HFFc6 (cell line): Measurements from ENCODE around the gene LIN37. TPM values are rescaled to one million over a fixed set of nuclear protein-coding genes. Genes with fewer than 3 reads are reported as not detected.

Source experiments
- DNase-seq: peaks from one replicate; pipeline ENCODE4 v3.0.0-alpha.2; 2018
- H3K27ac Mint-ChIP-seq: 2 replicates; pipeline ENCODE4 v1.8.0; 2020; ENCODE audit warnings: mild to moderate bottlenecking, mixed read lengths
- H3K27me3 Mint-ChIP-seq: 2 replicates; pipeline ENCODE4 v1.8.0; 2021; ENCODE audit warnings: mild to moderate bottlenecking, moderate library complexity, mixed read lengths; ENCODE audit not compliant: insufficient read depth
- H3K36me3 Mint-ChIP-seq: 2 replicates; pipeline ENCODE4 v1.8.0; 2021; ENCODE audit warnings: low read depth, mixed read lengths
- H3K4me1 Mint-ChIP-seq: 2 replicates; pipeline ENCODE4 v1.8.0; 2020; ENCODE audit warnings: low read depth, mixed read lengths
- H3K4me3 Mint-ChIP-seq: 2 replicates; pipeline ENCODE4 v1.8.0; 2020; ENCODE audit warnings: mild to moderate bottlenecking, moderate library complexity, mixed read lengths
- H3K9me3 Mint-ChIP-seq: 2 replicates; pipeline ENCODE4 v1.8.0; 2020; ENCODE audit warnings: mild to moderate bottlenecking, mixed read lengths
- total RNA-seq, 6 experiments: library from RNA; stranded (reverse); fragmentation: NEBNext Ultra II Directional; extraction: Animal tissue kit (Norgen Biotek cat#: 25700); gene quantifications; 2 replicates in 1 of 6; 3 replicates in 5 of 6; pipeline ENCODE4 v1.2.3, GENCODE V29; 2021
- TF ChIP-seq, protein P1 (sequence below): fragments of 200-600 bp; sonication (generic); IDR thresholded peaks from 2 replicates; pipeline ENCODE4 v1.5.0; 2021; ENCODE audit warnings: antibody characterized with exemption, mild to moderate bottlenecking

The LIN37 gene
- total RNA-seq, 6 experiments from 2014 or later = 6.0 to 9.9 (median 8.7) TPM

DNA sequence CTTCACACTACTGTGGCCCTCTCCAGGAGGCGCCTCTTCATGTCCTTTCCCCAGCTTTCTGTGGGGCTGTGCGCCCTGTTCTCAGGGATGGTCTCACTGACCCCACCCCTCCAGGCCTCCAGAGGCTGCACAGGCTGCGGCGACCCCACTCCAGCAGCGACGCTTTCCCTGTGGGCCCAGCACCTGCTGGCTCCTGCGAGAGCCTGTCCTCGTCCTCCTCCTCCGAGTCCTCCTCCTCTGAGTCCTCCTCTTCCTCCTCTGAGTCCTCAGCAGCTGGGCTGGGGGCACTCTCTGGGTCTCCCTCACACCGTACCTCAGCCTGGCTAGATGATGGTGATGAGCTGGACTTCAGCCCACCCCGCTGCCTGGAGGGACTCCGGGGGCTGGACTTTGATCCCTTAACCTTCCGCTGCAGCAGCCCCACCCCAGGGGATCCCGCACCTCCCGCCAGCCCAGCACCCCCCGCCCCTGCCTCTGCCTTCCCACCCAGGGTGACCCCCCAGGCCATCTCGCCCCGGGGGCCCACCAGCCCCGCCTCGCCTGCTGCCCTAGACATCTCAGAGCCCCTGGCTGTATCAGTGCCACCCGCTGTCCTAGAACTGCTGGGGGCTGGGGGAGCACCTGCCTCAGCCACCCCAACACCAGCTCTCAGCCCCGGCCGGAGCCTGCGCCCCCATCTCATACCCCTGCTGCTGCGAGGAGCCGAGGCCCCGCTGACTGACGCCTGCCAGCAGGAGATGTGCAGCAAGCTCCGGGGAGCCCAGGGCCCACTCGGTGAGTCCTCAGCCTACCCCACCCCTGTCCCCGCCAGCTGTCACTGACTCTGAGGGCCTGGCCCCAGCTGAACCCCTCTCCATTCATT, 38.2 kb downstream of the LIN37 start:
- Mint-ChIP-seq H3K27me3 (no peaks in the 10 kb centered on the region; the same call in 1 of the 2 replicates), H3K4me1 (no peaks in the 10 kb centered on the region), H3K36me3 (peaks cover under 1% of the 10 kb centered on the region; the same call in 1 of the 2 replicates), H3K9me3 (no peaks in the 10 kb centered on the region), H3K4me3 (no peak overlapping the region), H3K27ac (no peak overlapping the region)
- no peak for DNase-seq
- TF ChIP-seq, protein P1, sequence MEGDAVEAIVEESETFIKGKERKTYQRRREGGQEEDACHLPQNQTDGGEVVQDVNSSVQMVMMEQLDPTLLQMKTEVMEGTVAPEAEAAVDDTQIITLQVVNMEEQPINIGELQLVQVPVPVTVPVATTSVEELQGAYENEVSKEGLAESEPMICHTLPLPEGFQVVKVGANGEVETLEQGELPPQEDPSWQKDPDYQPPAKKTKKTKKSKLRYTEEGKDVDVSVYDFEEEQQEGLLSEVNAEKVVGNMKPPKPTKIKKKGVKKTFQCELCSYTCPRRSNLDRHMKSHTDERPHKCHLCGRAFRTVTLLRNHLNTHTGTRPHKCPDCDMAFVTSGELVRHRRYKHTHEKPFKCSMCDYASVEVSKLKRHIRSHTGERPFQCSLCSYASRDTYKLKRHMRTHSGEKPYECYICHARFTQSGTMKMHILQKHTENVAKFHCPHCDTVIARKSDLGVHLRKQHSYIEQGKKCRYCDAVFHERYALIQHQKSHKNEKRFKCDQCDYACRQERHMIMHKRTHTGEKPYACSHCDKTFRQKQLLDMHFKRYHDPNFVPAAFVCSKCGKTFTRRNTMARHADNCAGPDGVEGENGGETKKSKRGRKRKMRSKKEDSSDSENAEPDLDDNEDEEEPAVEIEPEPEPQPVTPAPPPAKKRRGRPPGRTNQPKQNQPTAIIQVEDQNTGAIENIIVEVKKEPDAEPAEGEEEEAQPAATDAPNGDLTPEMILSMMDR = no peak

DNA sequence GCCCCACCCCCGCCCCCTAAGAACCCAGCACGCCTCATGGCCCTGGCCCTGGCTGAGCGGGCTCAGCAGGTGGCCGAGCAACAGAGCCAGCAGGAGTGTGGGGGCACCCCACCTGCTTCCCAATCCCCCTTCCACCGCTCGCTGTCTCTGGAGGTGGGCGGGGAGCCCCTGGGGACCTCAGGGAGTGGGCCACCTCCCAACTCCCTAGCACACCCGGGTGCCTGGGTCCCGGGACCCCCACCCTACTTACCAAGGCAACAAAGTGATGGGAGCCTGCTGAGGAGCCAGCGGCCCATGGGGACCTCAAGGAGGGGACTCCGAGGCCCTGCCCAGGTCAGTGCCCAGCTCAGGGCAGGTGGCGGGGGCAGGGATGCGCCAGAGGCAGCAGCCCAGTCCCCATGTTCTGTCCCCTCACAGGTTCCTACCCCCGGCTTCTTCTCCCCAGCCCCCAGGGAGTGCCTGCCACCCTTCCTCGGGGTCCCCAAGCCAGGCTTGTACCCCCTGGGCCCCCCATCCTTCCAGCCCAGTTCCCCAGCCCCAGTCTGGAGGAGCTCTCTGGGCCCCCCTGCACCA, 38.9 kb downstream of the LIN37 start:
- no peak overlapping the region for H3K4me3 Mint-ChIP-seq
- DNase-seq = no peak
- H3K9me3 Mint-ChIP-seq = no peaks in the 10 kb centered on the region
- no peaks in the 10 kb centered on the region for H3K4me1 Mint-ChIP-seq
- TF ChIP-seq, protein P1 = no peak
- H3K36me3 Mint-ChIP-seq = no peaks in the 10 kb centered on the region
- peaks cover 2% of the 10 kb centered on the region; the same call in 1 of the 2 replicates for H3K27me3 Mint-ChIP-seq
- H3K27ac Mint-ChIP-seq = no peak overlapping the region

- H3K4me3 Mint-ChIP-seq = no peak overlapping the region
- no peaks in the 10 kb centered on the region for H3K9me3 Mint-ChIP-seq
- H3K4me1 Mint-ChIP-seq = no peaks in the 10 kb centered on the region
- TF ChIP-seq, protein P1 = no peak
- DNase-seq = no peak
- H3K36me3 Mint-ChIP-seq = no peaks in the 10 kb centered on the region
- no peak overlapping the region; the same call in 1 of the 2 replicates for H3K27ac Mint-ChIP-seq
- H3K27me3 Mint-ChIP-seq = peaks cover 3% of the 10 kb centered on the region; the same call in 1 of the 2 replicates
Measured at GRCh38 chr19:35788205-35788960, 40.0 kb downstream of the LIN37 start.

- Mint-ChIP-seq H3K27ac (no peak overlapping the region), H3K27me3 (peaks cover 3% of the 10 kb centered on the region), H3K4me1 (no peaks in the 10 kb centered on the region), H3K9me3 (no peaks in the 10 kb centered on the region), H3K36me3 (no peaks in the 10 kb centered on the region), H3K4me3 (no peak overlapping the region)
- TF ChIP-seq, protein P1 = no peak
- DNase-seq = no peak
Measured at GRCh38 chr19:35789195-35789977, 41.0 kb downstream of the LIN37 start.
